ENCODE results near the gene ALPI.

ALPI gene

GRCh38 chr2:232488097-232488711 is 32.3 kb downstream of the ALPI start:
- DNase-seq: no peak
- peak overlapping the region; percentile 22 for H3K4me3 Mint-ChIP-seq
- peaks cover 6% of the 10 kb centered on the region for H3K4me1 Mint-ChIP-seq
- no peak overlapping the region for H3K27ac Mint-ChIP-seq
- ATAC-seq: no peak
- H3K27me3 Mint-ChIP-seq: peaks cover 34% of the 10 kb centered on the region
- no peaks in the 10 kb centered on the region for H3K9me3 Mint-ChIP-seq
- no peaks in the 10 kb centered on the region for H3K36me3 Mint-ChIP-seq (ENCODE audit: low read depth)

- Mint-ChIP-seq H3K4me1 (peaks cover 6% of the 10 kb centered on the region), H3K4me3 (peak overlapping the region; percentile 22), H3K36me3 (ENCODE audit: low read depth) (no peaks in the 10 kb centered on the region), H3K27me3 (peaks cover 35% of the 10 kb centered on the region), H3K9me3 (no peaks in the 10 kb centered on the region), H3K27ac (no peak overlapping the region)
- no peak for ATAC-seq
- DNase-seq: no peak
These were observed 32.9 kb downstream of the ALPI start for GRCh38 chr2:232488721-232489300.

DNA sequence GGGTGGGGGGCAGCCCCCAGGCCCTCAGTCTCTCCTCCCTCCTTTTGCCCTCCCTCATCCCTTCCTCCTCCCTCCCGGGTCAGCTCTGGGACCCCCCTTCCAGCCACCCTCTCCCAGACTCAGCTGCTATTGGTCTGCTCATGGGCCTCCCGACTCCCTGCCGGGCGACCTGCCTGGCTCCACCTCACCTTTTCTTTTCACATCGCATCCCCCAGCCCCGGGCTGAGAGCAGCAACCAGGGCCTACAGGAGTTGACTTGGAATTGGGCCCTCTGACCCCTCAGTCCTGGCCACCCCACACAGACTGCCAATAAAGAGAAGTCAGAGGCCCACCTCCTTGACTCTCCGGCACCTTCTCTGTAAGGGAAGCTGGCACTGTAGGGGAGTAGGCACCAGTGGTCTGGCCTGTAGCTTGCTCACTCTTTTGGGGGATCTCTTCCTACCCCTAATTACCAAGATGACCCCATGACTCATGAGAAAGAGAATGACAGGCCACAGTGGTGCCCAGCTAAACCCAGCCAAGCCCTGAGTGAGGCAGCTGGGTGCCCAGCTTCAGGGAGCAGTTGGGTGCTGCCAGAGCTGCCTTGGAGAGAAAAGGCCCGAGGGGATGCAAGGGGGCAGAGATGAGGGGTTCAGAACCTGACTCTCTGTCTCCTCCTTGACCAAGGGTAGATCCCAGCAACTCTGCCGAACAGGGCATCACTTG is 33.7 kb downstream of the ALPI start:
- ATAC-seq: no peak
- peaks cover 29% of the 10 kb centered on the region for H3K27me3 Mint-ChIP-seq
- H3K27ac Mint-ChIP-seq: no peak overlapping the region
- peaks cover 6% of the 10 kb centered on the region for H3K4me1 Mint-ChIP-seq
- no peaks in the 10 kb centered on the region for H3K9me3 Mint-ChIP-seq
- H3K4me3 Mint-ChIP-seq: no peak overlapping the region
- no peak for DNase-seq
- no peaks in the 10 kb centered on the region for H3K36me3 Mint-ChIP-seq (ENCODE audit: low read depth)

DNA sequence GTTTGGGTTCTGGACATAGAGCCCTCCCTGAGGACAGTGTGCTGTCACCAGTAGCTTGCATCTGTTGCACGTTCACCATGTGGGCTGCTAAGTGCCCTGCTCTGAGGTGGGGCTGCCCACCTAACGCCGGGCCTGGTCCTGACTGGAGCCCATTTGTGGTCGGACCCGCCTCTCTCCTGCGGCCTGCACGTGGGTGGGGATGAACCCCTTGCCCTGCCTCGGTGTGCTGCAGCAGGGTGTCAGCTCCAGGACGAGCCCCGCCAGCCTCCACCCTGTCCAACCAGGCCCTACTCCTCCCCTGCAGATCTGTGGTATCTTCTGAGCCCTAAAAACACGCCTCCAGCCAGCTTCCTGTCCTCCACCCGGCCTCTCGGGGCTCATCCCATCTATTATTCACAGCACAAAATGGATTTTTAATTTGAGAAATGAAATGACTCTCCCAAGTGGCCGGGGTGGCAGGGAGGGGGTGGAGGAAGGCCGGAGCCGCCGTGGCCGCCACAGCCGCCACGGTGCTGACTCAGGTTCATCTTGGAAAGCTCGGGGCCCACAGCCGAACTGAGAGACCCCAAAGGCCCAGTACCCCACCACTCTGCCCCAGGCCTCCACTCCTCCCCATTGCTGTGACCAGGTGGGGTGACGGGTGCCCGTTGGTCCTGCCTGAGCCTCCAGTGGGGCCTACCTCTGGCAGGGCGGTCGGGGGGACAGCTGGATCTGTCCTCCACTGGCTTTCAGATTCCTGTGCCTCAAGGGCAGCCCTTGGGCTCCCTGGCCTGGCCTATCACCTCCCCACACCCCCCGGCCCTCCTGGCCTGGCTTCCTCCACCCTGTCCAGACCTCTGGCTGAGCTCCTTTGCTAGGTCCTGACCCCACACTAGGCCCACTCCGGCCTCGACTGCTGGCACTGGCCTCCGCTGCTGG is 34.5 kb downstream of the ALPI start:
- Mint-ChIP-seq H3K27me3 (peaks cover 22% of the 10 kb centered on the region), H3K36me3 (ENCODE audit: low read depth) (no peaks in the 10 kb centered on the region), H3K27ac (no peak overlapping the region), H3K4me1 (peaks cover 3% of the 10 kb centered on the region), H3K9me3 (no peaks in the 10 kb centered on the region), H3K4me3 (no peak overlapping the region)
- ATAC-seq (no peak), DNase-seq (no peak)

DNA sequence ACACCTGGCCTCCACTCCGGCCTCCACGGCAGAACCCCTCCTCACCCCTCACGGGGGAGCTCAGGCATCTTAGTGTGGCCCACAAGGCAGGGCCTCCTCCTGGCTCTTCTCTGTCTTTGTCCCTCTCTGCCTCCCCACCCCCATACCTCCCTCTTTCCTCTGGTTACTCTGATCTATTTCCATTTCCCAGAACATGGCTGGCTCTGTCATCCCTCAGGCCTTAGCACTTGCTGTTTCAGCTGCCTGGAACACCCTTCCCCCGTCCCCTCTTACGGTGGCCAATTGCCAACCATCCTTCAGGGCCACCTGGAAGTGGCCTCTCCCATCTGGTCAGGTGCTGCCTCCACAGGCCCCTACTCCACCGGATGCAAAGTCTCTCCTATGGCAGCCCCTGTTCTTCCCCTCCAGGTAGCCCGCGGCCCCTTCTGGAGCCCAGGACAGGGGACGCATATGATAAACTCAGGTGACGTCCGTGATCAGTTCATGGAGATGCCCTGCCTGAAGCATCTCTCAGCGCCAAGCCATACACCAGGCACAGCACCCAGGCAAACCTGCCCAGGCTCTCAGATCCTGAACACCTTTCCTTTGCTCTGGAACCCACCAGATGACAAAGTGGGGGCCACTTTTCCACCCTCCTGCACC is 35.3 kb downstream of the ALPI start:
- H3K4me1 Mint-ChIP-seq: peaks cover 3% of the 10 kb centered on the region
- peaks cover 21% of the 10 kb centered on the region for H3K27me3 Mint-ChIP-seq
- no peak overlapping the region for H3K4me3 Mint-ChIP-seq

DNA sequence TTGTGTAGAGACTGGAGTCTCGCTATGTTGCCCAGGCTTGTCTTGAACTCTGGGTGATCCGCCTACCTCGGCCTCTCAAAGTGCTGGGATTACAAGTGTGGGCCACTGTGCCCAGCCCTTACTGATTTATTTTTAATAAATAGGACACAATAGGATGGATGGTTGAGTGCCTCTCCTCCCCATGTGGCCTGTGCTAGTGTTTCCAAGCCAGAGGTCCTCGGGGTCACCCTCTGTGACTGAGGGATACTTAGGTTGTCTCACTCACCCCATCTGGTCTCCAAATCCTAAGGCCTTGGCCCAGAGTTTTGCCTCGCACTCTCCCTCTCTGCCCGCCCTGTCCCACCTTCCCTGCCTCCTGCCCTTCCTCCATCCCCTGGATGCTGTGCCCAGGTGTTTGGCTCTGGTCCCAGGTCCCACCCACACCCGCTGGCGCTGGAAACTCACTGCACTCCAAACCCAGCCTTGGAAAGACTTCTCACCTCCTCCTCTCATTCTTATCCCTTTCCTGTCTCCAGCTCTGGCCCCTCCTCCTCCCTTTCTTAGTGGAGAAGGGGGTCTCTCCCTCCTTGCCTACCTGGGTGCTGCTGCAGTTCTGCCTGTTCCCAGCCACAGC is 36.4 kb downstream of the ALPI start:
- Mint-ChIP-seq H3K4me3 (no peak overlapping the region), H3K27ac (no peak overlapping the region), H3K4me1 (no peaks in the 10 kb centered on the region), H3K9me3 (no peaks in the 10 kb centered on the region), H3K27me3 (peaks cover 19% of the 10 kb centered on the region), H3K36me3 (ENCODE audit: low read depth) (no peaks in the 10 kb centered on the region)
- DNase-seq (no peak), ATAC-seq (no peak)

More for the DNA sequence above, 35.3 kb downstream of the ALPI start:
- ATAC-seq: no peak
- no peak overlapping the region for H3K27ac Mint-ChIP-seq
- H3K9me3 Mint-ChIP-seq: no peaks in the 10 kb centered on the region
- no peak for DNase-seq
- no peaks in the 10 kb centered on the region for H3K36me3 Mint-ChIP-seq (ENCODE audit: low read depth)

- Mint-ChIP-seq H3K36me3 (ENCODE audit: low read depth) (no peaks in the 10 kb centered on the region), H3K27ac (no peak overlapping the region), H3K9me3 (no peaks in the 10 kb centered on the region), H3K4me1 (no peaks in the 10 kb centered on the region), H3K4me3 (no peak overlapping the region), H3K27me3 (peaks cover 17% of the 10 kb centered on the region)
- no peak for ATAC-seq
- no peak for DNase-seq
These were observed 37.2 kb downstream of the ALPI start for GRCh38 chr2:232492963-232493700.

GRCh38 chr2:232493701-232494474 is 37.9 kb downstream of the ALPI start:
- no peak for DNase-seq
- Mint-ChIP-seq H3K4me3 (no peak overlapping the region), H3K27ac (no peak overlapping the region), H3K36me3 (ENCODE audit: low read depth) (no peaks in the 10 kb centered on the region), H3K9me3 (no peaks in the 10 kb centered on the region), H3K27me3 (peaks cover 15% of the 10 kb centered on the region), H3K4me1 (no peaks in the 10 kb centered on the region)
- no peak for ATAC-seq

GRCh38 chr2:232494542-232494941 is 38.6 kb downstream of the ALPI start:
- Mint-ChIP-seq H3K27me3 (peaks cover 10% of the 10 kb centered on the region), H3K9me3 (no peaks in the 10 kb centered on the region), H3K27ac (no peak overlapping the region), H3K4me1 (no peaks in the 10 kb centered on the region), H3K4me3 (no peak overlapping the region), H3K36me3 (ENCODE audit: low read depth) (no peaks in the 10 kb centered on the region)
- ATAC-seq (no peak), DNase-seq (no peak)

- Mint-ChIP-seq H3K27me3 (peaks cover 7% of the 10 kb centered on the region), H3K9me3 (no peaks in the 10 kb centered on the region), H3K36me3 (ENCODE audit: low read depth) (no peaks in the 10 kb centered on the region), H3K4me1 (no peaks in the 10 kb centered on the region), H3K27ac (no peak overlapping the region), H3K4me3 (no peak overlapping the region)
- ATAC-seq (no peak), DNase-seq (no peak)
These were observed 39.3 kb downstream of the ALPI start for GRCh38 chr2:232495292-232495691.

DNA sequence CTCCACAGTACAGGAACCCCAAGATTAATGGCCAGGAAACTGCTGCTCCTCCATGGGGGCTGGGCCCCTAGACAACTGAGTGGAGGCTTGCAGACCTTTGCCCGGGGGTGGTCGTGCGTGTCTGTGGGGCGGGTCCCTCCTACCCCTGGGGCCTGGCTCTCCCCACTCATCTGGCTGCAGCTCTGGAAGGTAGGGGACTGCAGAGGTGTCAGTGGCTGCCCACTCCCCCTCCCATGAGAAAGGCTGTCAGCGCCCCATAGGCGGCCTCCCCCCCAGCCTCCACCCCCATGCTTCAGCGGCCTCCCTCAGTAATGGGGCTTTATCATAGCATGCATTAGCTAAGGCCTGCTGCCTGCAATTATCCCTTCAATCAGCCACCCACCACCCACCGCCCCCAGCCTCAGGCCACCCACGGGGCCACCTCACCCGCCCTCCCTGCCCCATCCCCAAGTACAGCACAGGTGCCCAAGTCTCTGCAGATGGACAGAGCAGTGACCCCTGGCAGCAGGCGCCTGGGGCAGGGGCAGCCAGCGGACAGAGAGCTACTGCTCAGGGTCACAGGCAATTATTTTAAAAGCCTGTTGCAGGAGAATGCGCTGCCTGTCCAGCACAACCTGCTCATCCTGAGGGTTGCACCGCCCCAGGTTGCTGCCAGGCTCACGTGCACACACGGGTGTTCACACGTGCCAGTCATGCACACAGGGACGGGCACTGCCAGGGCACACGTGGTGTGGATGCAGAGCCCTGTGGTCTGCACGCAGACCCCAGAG is 40.7 kb downstream of the ALPI start:
- Mint-ChIP-seq H3K9me3 (no peaks in the 10 kb centered on the region), H3K36me3 (ENCODE audit: low read depth) (no peaks in the 10 kb centered on the region), H3K27me3 (peaks cover 7% of the 10 kb centered on the region), H3K4me1 (no peaks in the 10 kb centered on the region), H3K4me3 (no peak overlapping the region), H3K27ac (no peak overlapping the region)
- ATAC-seq (no peak), DNase-seq (no peak)

GRCh38 chr2:232497348-232497747 is 41.4 kb downstream of the ALPI start:
- ATAC-seq (no peak), DNase-seq (no peak)
- H3K27me3 Mint-ChIP-seq: peaks cover 8% of the 10 kb centered on the region
- no peaks in the 10 kb centered on the region for H3K9me3 Mint-ChIP-seq
- H3K4me3 Mint-ChIP-seq: no peak overlapping the region
- H3K27ac Mint-ChIP-seq: no peak overlapping the region
- no peaks in the 10 kb centered on the region for H3K36me3 Mint-ChIP-seq (ENCODE audit: low read depth)
- H3K4me1 Mint-ChIP-seq: peaks cover 1% of the 10 kb centered on the region
